HCEC 1CT (cell line): ENCODE results near the gene PHACTR2.
"Not testable (repeated sequence)": the region's sequence is repeated elsewhere in the genome, so short reads cannot be mapped to it uniquely, and the experiment has no call there.

ENCODE experiments used
- DNase-seq: peaks from one replicate; pipeline ENCODE4 v3.0.0-alpha.2; 2017

PHACTR2 gene

DNA sequence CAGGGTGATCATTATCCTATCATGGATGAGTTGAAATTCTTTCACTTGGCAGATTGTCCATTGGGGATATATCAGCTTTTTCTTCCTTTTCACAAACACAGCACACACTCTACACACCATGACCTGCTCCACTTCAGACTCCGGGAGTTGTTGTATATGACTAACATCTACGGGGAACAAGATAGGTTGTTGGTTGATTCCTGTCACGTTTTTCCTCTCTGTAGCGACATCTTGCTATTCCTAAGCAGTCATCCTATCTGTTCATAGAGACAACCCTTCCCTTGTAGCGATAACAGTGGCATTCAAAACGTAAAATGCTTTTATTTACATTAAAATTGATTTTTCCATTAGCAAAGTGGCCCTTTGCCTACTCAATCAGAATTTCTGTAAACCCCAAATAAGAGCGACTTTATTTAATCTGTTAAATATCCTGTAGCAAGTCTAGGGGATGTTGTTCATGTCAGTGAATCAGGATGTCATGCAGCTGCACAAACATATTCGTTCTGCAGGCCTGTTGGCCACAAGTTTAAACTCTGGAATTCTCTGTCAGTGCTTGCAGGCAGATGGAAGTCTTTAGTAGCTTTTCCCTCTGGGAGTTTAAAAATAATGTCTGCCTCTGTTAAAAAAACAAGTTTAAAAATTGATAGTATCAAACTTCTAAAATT lies 23.1 kb downstream of the PHACTR2 start:
- peak; percentile 20 for DNase-seq

DNA sequence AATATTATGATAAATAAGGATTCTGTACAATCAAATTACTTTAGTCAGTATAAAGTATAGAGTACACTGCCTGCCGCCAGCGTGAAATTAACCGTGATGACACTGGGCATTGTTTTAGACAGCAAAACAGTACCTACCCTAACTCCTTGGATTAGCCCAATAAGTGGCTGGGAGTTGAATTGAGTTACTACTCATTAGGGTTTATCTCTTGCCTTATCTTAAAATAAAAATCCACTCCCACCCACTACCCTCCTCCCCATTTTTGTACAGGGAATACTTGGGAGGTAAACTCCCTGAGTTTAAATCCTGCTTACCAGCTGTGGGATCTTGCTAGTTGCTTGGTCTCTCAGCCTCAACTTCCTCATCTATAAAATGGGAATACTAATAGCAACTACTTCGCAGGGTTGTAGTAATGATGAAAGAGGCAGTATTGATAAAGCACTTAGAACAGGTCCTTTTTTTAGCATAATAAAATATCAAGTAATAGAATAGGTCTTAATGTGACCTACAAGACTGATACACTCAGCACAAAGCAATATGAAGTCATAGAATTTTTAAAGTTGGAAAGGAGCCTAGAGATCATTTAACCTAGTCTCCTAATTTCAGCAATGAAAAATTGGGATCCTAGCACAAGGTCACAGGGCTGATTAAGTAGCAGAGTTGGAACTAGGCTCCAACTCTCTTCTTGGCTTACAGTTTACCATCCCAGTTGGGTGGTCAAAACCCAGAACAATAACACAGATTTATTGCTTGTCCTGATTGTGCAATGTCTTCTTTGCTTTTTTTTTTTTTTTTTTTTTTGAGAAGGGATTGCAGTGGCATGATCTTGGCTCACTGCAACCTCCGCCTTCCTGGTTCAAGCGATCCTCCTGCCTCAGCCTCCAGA lies 23.8 kb downstream of the PHACTR2 start:
- DNase-seq: peak; percentile 27

GRCh38 chr6:143705569-143705968 lies 27.8 kb downstream of the PHACTR2 start:
- DNase-seq: no peak

- no peak for DNase-seq
Measured at GRCh38 chr6:143707697-143708096, 29.9 kb downstream of the PHACTR2 start.

DNA sequence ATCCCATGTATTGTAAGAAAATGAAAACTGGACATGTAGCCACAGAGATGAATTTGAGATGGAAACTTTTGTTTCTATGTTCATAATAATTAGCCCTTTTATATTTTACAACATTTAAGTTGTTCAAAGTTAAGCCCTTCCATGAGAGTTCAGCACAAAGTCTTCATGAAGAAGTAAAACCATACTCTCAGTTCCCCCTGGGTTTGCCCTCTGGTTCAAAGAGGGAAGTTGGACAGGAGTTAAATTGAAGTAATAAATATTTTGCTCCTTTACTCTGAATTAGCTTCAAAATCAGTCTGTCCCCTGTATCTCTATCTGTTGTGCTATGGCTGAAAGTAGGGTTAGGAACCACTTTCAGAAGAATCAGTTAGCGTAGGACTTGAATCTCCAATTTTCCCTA lies 31.1 kb downstream of the PHACTR2 start:
- DNase-seq: no peak

- DNase-seq: no peak
Measured at GRCh38 chr6:143711714-143712113, 33.9 kb downstream of the PHACTR2 start.

DNA sequence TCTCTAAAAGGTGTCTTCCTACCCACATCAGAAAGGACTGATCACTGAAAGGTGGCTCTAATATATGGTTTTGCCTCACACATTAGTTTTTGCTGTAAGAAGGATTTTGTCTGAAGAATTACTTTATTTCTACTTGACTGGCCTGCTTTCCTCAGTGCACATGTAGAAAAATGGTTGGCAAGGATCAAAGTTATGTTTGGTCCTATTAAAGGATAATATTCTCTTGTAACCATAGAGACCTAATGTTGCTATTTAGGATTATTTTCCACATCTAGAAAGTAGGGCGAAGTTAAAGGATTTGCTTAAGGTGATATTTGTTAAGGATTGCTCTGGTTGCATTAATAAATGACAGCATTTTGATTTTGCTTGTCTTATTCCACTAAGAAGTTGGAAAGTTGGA lies 40.7 kb downstream of the PHACTR2 start:
- no peak for DNase-seq

DNA sequence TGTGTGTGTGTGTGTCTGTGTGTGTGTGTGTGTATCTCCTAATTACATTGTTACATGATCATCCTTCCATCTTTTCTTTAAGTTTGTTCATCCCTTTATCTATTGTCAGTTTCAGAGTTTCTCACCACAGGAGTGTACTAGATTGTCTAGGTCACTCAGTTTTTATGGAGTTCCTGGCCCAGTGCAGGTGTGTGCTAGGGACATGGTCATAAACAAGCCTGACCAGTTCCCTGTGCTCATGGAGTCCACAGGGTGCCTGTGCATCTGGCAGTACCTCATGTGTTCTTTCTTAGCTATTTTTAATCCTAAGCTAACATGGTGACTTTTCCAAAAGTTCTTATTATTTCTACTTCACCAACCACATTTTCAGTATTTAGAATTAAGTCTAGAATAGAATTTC lies 43.9 kb downstream of the PHACTR2 start:
- DNase-seq: no peak

GRCh38 chr6:143724876-143725275 lies 47.1 kb downstream of the PHACTR2 start:
- no peak for DNase-seq

DNA sequence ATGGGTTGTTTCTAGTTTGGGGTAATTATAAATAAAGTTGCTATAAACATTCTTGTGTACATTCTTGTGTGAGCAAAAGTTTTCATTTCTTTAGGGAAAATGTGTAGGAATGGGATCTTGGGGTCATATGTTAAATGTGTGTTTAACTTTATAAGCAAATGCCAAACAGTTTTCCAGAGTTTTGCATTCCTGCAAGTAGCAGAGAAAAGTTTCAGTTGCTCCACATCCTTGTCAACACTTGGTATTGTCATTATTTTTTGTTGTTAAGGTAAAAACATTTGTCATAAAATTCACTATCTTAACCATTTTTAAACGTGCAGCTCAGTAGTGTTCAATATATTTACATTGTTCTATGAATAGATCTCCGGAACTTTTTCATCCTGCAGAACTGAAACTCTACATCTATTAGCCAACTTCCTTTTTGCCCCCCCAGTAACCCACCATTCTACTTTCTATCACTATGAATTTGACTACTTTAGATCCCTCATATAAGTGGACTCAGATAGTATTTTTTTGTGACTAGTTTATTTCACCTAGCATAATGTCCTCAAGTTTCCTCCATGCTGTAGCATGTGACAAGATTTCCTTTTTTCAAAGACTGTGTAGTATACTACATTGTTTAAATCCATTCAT lies 48.4 kb downstream of the PHACTR2 start:
- DNase-seq: no peak

DNA sequence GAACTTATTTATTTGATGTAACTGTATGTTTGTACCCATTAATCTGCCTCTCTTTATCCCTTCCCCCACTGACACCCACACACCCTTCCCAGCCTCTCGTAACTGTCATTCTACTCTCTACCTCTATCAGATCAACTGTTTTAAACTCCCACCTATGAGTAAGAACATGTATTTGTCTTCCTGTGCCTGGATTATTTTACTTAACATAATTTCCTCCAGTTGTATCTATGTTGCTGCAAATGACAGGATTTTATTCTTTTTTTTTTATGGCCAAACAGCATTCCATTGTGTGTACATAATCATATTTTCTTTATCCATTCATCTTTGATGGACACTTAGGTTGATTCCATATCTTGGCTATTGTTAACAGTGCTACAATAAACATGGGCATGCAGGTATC lies 49.3 kb downstream of the PHACTR2 start:
- DNase-seq: no peak

- DNase-seq: no peak
Measured at GRCh38 chr6:143731789-143732188, 54.0 kb downstream of the PHACTR2 start.

DNA sequence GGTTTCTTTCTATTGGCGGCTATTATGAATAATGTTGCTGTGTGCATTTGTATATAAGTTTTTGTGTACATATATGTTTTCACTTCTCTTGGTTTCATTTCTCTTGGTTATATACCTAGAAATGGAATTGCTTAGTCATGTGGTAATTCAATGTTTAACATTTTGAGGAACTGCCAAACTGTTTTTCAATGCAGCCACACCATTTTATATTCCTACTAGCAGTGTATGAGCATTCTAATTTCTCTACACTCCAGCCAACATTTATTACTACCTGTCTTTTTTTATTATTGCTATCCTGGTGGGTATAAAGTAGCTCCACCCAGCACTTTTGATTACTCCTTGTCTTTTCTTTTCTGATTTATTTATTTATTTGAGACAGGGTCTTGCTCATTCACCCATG lies 54.8 kb downstream of the PHACTR2 start:
- no peak for DNase-seq

- DNase-seq: no peak
Measured at GRCh38 chr6:143733510-143733909, 55.7 kb downstream of the PHACTR2 start.

GRCh38 chr6:143734641-143735063 lies 56.9 kb downstream of the PHACTR2 start:
- DNase-seq: no peak

GRCh38 chr6:143738072-143738690 lies 60.4 kb downstream of the PHACTR2 start:
- DNase-seq: not testable (repeated sequence)

- no peak for DNase-seq
Measured at GRCh38 chr6:143739341-143739851, 61.6 kb downstream of the PHACTR2 start.

- no peak for DNase-seq
Measured at GRCh38 chr6:143740213-143740612, 62.4 kb downstream of the PHACTR2 start.

- DNase-seq: no peak
Measured at GRCh38 chr6:143741480-143741879, 63.7 kb downstream of the PHACTR2 start.

GRCh38 chr6:143742070-143742954 lies 64.5 kb downstream of the PHACTR2 start:
- no peak for DNase-seq

DNA sequence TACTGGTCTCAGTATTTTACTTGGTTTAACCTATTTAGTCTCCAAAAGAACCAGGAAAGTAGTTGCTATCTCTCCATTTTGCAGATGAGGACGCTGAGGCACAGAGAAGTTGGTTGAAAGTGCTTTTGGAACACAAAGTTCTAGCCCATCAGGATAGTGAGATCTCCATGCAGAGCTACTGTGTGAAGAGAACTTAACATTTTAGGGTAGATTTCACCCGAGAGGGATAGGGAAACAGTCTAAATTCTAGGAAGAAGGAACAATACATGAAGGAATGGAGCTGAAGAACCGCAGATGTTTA lies 65.1 kb downstream of the PHACTR2 start:
- DNase-seq: no peak
